Mucosa of gallbladder (tissue), 1 donor: ENCODE data around the gene DDX39B. TPM values are rescaled to one million over a fixed set of nuclear protein-coding genes. Genes with fewer than 3 reads are reported as not detected.
A peak's percentile ranks its signal among the peaks of the same experiment; 100 is the strongest.
"Not testable (repeated sequence)": the region's sequence is repeated elsewhere in the genome, so short reads cannot be mapped to it uniquely, and the experiment has no call there.

Experiments
- DNase-seq: peaks from one replicate; pipeline ENCODE4 v3.0.0-alpha.2; 2020; ENCODE audit warnings: low spot score
- total RNA-seq: library from RNA; stranded (reverse); gene quantifications from one replicate; pipeline ENCODE4 v1.2.1, GENCODE V29; 2021
- donor health status: DM: no; HTN: no; CAD: no.

DDX39B gene
- total RNA-seq, result 246 TPM

GRCh38 chr6:31541658-31542521 lies at the start of gene DDX39B:
Gene DDX39B (minus strand): TSS chr6:31542003. CDS start chr6:31540532, 1,471 bp downstream.
- peak; percentile 96 for DNase-seq

DNA sequence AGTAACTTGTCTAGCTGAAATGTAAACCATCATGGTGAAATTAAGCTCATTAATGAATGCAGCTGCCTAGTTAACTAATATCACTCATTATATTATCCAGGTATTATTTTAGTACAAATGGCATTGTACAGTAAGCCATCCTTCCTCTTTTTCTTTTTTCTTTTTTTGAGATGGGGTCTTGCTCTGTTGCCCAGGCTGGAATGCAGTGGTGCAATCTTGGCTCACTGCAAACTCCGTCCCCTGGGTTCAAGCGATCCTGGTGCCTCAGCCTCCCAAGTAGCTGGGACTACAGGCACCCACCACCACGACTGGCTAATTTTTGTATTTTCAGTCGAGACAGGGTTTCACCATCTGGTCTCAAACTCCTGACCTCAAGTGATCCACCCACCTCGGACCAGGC lies 48.9 kb upstream of the DDX39B start:
- not testable (repeated sequence) for DNase-seq

- no peak for DNase-seq
These were observed 47.3 kb upstream of the DDX39B start for GRCh38 chr6:31588871-31589650.

- DNase-seq, result no peak
These were observed 46.3 kb upstream of the DDX39B start for GRCh38 chr6:31587791-31588777.

GRCh38 chr6:31586599-31587281 lies 44.9 kb upstream of the DDX39B start:
- no peak for DNase-seq

GRCh38 chr6:31586008-31586407 lies 44.2 kb upstream of the DDX39B start, which contains the start of gene LST1:
Gene LST1 (plus strand): TSS chr6:31586277. CDS start chr6:31587300, 1,023 bp downstream.
- DNase-seq, result no peak

DNA sequence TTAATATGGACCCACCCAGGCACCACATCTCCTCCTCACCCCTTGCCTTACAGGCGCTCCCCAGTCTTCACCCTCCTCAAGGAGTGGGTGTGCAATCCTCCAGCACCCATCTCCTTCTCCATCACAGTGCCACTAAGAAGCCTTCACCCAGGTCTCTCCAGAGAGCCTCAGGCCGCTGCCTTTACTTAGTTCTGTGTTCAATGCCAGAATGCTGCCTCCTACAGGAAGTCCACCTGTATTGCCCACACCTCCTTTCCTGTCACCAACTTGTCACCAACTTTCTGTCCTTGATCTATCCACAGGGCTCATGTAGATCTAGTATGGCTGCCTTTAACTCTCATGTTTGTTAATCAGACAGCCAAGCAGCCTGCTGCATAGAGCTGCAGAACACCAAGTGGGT lies 43.7 kb upstream of the DDX39B start:
- DNase-seq, result no peak

GRCh38 chr6:31582230-31582643 lies 40.4 kb upstream of the DDX39B start, which contains the start of gene LTB:
Gene LTB (minus strand): TSS chr6:31582424. CDS start chr6:31582417, 7 bp downstream.
- DNase-seq, result no peak

- DNase-seq, result no peak
These were observed 39.8 kb upstream of the DDX39B start for GRCh38 chr6:31581434-31582229.

- DNase-seq, result peak; percentile 88
These were observed 39.1 kb upstream of the DDX39B start for GRCh38 chr6:31580807-31581433.

- DNase-seq, result no peak
These were observed 38.6 kb upstream of the DDX39B start for GRCh38 chr6:31580438-31580740.

DNA sequence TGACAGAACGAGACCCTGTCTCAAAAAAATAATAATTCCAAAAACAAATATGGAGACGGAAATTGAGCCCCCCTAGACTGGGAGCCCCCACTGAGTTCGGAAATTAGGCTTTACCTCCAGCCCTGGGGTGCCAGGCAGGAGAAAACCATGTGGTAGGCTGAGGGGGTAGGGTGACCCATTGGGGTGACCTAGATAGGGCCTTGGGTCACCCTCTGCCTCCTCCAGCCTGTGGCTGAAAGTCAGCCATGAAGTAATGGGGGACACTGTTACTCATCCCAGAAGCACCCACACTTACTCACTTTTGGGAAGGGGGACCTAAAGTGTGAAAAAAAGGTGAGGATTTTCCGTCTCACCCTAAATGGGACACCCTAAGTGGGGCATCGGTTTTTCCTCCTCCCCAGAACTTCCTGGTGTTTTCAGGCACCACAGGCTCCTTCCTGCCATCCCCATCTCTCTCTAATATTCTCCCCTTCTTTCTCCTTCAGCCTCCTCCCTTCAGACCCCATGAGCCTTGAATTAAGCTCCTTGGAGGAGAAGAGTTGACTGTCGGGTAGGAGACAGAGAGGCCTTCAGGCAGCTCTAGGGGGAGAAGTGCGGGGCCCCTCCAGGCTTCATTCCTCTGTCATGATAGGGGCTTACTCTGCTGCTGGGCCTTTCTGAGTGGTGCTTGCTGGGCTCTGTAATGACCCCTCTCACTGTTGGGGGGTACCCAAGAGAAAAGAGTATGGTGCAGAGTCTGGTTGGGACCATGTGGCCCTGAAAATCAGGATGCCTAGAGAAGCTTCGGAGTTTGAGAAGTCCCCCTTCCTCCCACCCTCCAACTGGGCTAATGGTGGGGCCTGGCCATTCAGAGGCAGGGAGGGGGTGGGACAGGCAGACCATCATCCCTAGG lies 38.0 kb upstream of the DDX39B start:
- DNase-seq, result no peak

DNA sequence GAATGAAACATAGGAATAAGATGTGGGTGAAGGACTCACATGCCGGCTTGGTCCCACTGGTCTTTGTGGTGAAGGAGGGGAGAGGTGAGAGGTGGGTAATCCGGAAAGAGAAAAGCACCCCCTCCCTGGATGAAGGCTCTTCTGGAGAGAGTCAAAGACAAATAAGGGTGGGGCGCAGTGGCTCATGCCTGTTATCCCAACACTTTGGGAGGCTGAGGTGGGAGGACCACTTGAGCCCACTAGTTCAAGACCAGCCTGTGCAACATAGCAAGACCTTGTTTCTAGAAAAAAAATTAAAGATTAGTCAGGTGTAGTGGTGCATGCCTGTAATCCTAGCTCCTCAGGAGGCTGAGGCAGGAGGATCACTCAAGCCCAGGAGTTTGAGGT lies 37.3 kb upstream of the DDX39B start:
- DNase-seq, result no peak

- no peak for DNase-seq
These were observed 36.6 kb upstream of the DDX39B start for GRCh38 chr6:31578184-31579118.

- DNase-seq, result no peak
These were observed 35.8 kb upstream of the DDX39B start for GRCh38 chr6:31577579-31577966.

DNA sequence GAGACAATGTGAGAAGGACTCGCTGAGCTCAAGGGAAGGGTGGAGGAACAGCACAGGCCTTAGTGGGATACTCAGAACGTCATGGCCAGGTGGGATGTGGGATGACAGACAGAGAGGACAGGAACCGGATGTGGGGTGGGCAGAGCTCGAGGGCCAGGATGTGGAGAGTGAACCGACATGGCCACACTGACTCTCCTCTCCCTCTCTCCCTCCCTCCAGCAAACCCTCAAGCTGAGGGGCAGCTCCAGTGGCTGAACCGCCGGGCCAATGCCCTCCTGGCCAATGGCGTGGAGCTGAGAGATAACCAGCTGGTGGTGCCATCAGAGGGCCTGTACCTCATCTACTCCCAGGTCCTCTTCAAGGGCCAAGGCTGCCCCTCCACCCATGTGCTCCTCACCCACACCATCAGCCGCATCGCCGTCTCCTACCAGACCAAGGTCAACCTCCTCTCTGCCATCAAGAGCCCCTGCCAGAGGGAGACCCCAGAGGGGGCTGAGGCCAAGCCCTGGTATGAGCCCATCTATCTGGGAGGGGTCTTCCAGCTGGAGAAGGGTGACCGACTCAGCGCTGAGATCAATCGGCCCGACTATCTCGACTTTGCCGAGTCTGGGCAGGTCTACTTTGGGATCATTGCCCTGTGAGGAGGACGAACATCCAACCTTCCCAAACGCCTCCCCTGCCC lies 35.2 kb upstream of the DDX39B start:
- DNase-seq, result no peak
